ENCODE measurements around the gene HSPD1.

DNA sequence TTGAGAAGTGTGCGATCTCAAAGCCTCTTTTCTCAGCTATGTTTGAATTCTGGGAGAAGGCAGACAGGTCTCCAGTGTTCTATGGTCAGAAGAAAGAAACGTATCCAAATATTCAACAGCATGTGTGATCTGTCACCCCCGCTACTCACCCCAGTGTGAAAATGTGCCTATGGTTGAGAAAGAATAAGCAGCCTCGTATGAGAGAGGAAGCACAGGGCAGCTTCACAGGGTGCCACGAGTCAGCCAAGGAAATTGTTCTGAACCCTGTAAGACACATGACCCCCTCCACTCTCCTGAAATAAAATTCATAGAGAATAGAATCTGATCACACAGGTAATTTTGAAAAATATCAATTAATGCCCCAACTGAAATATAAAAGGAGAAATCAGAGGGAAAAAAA, 56.8 kb downstream of the HSPD1 start:
- TF ChIP-seq, protein P1, sequence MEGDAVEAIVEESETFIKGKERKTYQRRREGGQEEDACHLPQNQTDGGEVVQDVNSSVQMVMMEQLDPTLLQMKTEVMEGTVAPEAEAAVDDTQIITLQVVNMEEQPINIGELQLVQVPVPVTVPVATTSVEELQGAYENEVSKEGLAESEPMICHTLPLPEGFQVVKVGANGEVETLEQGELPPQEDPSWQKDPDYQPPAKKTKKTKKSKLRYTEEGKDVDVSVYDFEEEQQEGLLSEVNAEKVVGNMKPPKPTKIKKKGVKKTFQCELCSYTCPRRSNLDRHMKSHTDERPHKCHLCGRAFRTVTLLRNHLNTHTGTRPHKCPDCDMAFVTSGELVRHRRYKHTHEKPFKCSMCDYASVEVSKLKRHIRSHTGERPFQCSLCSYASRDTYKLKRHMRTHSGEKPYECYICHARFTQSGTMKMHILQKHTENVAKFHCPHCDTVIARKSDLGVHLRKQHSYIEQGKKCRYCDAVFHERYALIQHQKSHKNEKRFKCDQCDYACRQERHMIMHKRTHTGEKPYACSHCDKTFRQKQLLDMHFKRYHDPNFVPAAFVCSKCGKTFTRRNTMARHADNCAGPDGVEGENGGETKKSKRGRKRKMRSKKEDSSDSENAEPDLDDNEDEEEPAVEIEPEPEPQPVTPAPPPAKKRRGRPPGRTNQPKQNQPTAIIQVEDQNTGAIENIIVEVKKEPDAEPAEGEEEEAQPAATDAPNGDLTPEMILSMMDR (IDR thresholded peaks at IDR 0.05), result no peak
- TF ChIP-seq ZFX (IDR thresholded peaks at IDR 0.05; ENCODE audit: borderline replicate concordance), result no peak
